Breast epithelium (tissue), 3 donors: ENCODE measurements around the gene EFCAB14.

Experiments used
- POLR2A ChIP-seq: fragments of 450-650 bp; IDR thresholded peaks from one replicate; pipeline ENCODE4 v1.6.1; 2016; ENCODE audit warnings: antibody characterized with exemption, mild to moderate bottlenecking, moderate library complexity
- TF ChIP-seq, protein P1 (sequence below), 3 donors: fragments of 450-650 bp; IDR thresholded peaks; one replicate each; pipeline ENCODE4 v1.5.1; 2016 to 2017; ENCODE audit warnings: antibody characterized with exemption in 3 of 3, mild to moderate bottlenecking in 3 of 3, moderate library complexity in 3 of 3

DNA sequence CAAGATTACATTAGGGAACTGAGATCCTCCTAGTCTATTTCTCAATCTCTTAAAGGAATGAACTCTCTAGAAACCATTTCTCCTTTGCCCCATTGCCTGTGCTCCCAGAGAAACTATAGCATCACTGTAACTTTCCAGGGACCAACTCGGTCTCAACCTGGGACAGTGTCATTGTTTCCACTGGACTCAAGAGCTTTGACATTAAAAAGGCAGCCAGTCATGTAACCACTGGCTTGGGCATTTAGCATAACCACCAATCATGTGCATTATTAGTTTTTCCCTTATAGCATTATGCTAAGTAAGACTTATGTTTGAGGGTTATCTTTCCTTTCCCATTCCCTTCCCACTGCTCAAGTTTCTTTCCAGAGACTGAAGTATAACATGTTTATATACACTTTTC is 29.0 kb downstream of the EFCAB14 start:
- TF ChIP-seq, protein P1, sequence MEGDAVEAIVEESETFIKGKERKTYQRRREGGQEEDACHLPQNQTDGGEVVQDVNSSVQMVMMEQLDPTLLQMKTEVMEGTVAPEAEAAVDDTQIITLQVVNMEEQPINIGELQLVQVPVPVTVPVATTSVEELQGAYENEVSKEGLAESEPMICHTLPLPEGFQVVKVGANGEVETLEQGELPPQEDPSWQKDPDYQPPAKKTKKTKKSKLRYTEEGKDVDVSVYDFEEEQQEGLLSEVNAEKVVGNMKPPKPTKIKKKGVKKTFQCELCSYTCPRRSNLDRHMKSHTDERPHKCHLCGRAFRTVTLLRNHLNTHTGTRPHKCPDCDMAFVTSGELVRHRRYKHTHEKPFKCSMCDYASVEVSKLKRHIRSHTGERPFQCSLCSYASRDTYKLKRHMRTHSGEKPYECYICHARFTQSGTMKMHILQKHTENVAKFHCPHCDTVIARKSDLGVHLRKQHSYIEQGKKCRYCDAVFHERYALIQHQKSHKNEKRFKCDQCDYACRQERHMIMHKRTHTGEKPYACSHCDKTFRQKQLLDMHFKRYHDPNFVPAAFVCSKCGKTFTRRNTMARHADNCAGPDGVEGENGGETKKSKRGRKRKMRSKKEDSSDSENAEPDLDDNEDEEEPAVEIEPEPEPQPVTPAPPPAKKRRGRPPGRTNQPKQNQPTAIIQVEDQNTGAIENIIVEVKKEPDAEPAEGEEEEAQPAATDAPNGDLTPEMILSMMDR (IDR thresholded peaks at IDR 0.05): no peak
- TF ChIP-seq POLR2A: no peak
